Gastrocnemius medialis (tissue), 4 donors: ENCODE measurements around the gene TINAGL1. TPM values are rescaled to one million over a fixed set of nuclear protein-coding genes. Genes with fewer than 3 reads are reported as not detected.

ENCODE experiments used
- ATAC-seq, 2 donors: fragments of 150-250 bp; one replicate each; pipeline ENCODE4 v1.9.1; 2016
- DNase-seq, 2 donors: peaks; one replicate each; pipeline ENCODE4 v3.0.0-alpha.2; 2019
- H3K27ac ChIP-seq, 4 donors: fragments of 200-600 bp; sonication (generic); 1 replicate in 1 of 4; 2 replicates in 3 of 4; pipeline ENCODE4 v1.5.1; 2016 to 2018; ENCODE audit warnings: mild to moderate bottlenecking in 2 of 4, moderate library complexity in 1 of 4
- H3K27me3 ChIP-seq, 3 donors: fragments of 200-600 bp; sonication (generic) in 2 of 3; 1 replicate in 1 of 3; 2 replicates in 2 of 3; pipeline versions ENCODE4 v1.5.1 to v1.6.0; 2016 to 2019; ENCODE audit warnings: mild to moderate bottlenecking in 1 of 3, moderate library complexity in 1 of 3
- H3K36me3 ChIP-seq, 2 donors: fragments of 200-600 bp; sonication (generic) in 1 of 2; one replicate each; pipeline ENCODE4 v1.5.1; 2017 to 2018
- H3K4me1 ChIP-seq, 2 donors: fragments of 200-600 bp; sonication (generic) in 1 of 2; one replicate each; pipeline ENCODE4 v1.5.1; 2016 to 2017; ENCODE audit warnings: mild to moderate bottlenecking in 2 of 2
- H3K4me3 ChIP-seq, 4 donors: fragments of 200-600 bp; sonication (generic) in 3 of 4; 1 replicate in 1 of 4; 2 replicates in 3 of 4; pipeline ENCODE4 v1.5.1; 2016 to 2019; ENCODE audit warnings: mild to moderate bottlenecking in 2 of 4
- H3K9me3 ChIP-seq, 3 donors: fragments of 200-600 bp; sonication (generic) in 2 of 3; 1 replicate in 1 of 3; 2 replicates in 2 of 3; pipeline ENCODE4 v1.5.1; 2016 to 2019
- CTCF ChIP-seq, 5 experiments: fragments of 450-650 bp in 3 of 5; fragments of 200-600 bp in 2 of 5; sonication (generic) in 2 of 5; IDR thresholded peaks in 4 of 5; conservative IDR thresholded peaks in 1 of 5; 1 replicate in 4 of 5; 2 replicates in 1 of 5; pipeline ENCODE4 v1.5.1; 2016 to 2019; ENCODE audit warnings: antibody characterized with exemption in 5 of 5, mild to moderate bottlenecking in 3 of 5, moderate library complexity in 3 of 5
- POLR2A ChIP-seq, 2 donors: fragments of 450-650 bp; IDR thresholded peaks; one replicate each; pipeline ENCODE4 v1.6.1; 2017; ENCODE audit warnings: antibody characterized with exemption in 2 of 2, mild to moderate bottlenecking in 2 of 2, moderate library complexity in 2 of 2
- in situ Hi-C, 4 donors: fragments of 200-750 bp; cut with MboI; loops; one replicate each; pipeline versions ENCODE4 v1.15.0 to v1.8.0; 2017; ENCODE audit warnings: low sequenced_read_pairs in 4 of 4
- intact Hi-C: fragments of 100-400 bp; cut with DNase I; formaldehyde crosslinking; loops from one replicate; pipeline ENCODE4 v1.15.1; 2023; ENCODE audit warnings: low total_unique reads
- total RNA-seq, 4 donors: library from RNA; depleted of rRNA; stranded (reverse); fragments of >200 nt; gene quantifications; one replicate each; pipeline versions ENCODE4 v1.1.0 to v1.2.3, GENCODE V29; 2016

The TINAGL1 gene
- total RNA-seq, 4 donors from 2014 or later = 50.3 to 120 (median 105) TPM

- TF ChIP-seq POLR2A (IDR thresholded peaks at IDR 0.05) (no peak), CTCF (IDR thresholded peaks at IDR 0.05 in 4 of 5, conservative IDR thresholded peaks at IDR 0.05 in 1 of 5) (no peak)
- no peaks in the 10 kb centered on the region for H3K36me3 ChIP-seq
- H3K27ac ChIP-seq = no peak overlapping the region
- ATAC-seq = no peak
- H3K4me1 ChIP-seq = no peaks in the 10 kb centered on the region
- H3K9me3 ChIP-seq = no peaks in the 10 kb centered on the region
- no peak overlapping the region for H3K4me3 ChIP-seq
- DNase-seq = no peak
- in situ Hi-C loops (loop anchor here in 3 of 4 donors (10.0 to 25.0 kb wide), 2 partner anchors 211 to 348 kb away; no protein-coding TSS in a partner anchor), intact Hi-C loops (no loop called here)
- H3K27me3 ChIP-seq = peaks cover 0 to 2% (median 0%) of the 10 kb centered on the region in 3 donors
Measured at GRCh38 chr1:31535561-31535960, 40.8 kb upstream of the TINAGL1 start.

GRCh38 chr1:31539329-31539728 is 37.0 kb upstream of the TINAGL1 start:
- H3K27ac ChIP-seq = no peak overlapping the region
- DNase-seq = no peak
- no peak overlapping the region for H3K4me3 ChIP-seq
- intact Hi-C loops = no loop called here
- no peak for ATAC-seq
- no peaks in the 10 kb centered on the region for H3K27me3 ChIP-seq
- TF ChIP-seq CTCF (IDR thresholded peaks at IDR 0.05 in 4 of 5, conservative IDR thresholded peaks at IDR 0.05 in 1 of 5) (no peak), POLR2A (IDR thresholded peaks at IDR 0.05) (no peak)
- in situ Hi-C loops = loop anchor here in 3 of 4 donors (10.0 to 25.0 kb wide), 2 partner anchors 215 to 352 kb away; no protein-coding TSS in a partner anchor
- H3K36me3 ChIP-seq = no peaks in the 10 kb centered on the region
- H3K4me1 ChIP-seq = no peaks in the 10 kb centered on the region
- H3K9me3 ChIP-seq = no peaks in the 10 kb centered on the region

GRCh38 chr1:31541194-31541593 is 35.1 kb upstream of the TINAGL1 start:
- DNase-seq = no peak
- no peak for ATAC-seq
- Histone ChIP-seq H3K27ac (no peak overlapping the region), H3K9me3 (no peaks in the 10 kb centered on the region), H3K27me3 (no peaks in the 10 kb centered on the region), H3K4me1 (no peaks in the 10 kb centered on the region), H3K36me3 (no peaks in the 10 kb centered on the region), H3K4me3 (no peak overlapping the region)
- TF ChIP-seq CTCF (IDR thresholded peaks at IDR 0.05 in 4 of 5, conservative IDR thresholded peaks at IDR 0.05 in 1 of 5) (no peak), POLR2A (IDR thresholded peaks at IDR 0.05) (no peak)
- in situ Hi-C loops = loop anchor here (10.0 to 25.0 kb wide), 2 partner anchors 354 to 356 kb away; no protein-coding TSS in a partner anchor
- intact Hi-C loops = no loop called here

- intact Hi-C loops = loop anchor here (5.0 kb wide), 1 partner anchor 84 kb away; no protein-coding TSS in a partner anchor
- Histone ChIP-seq H3K36me3 (no peaks in the 10 kb centered on the region), H3K4me1 (peaks cover 14 to 16% of the 10 kb centered on the region in 2 donors), H3K4me3 (no peak overlapping the region), H3K27me3 (no peaks in the 10 kb centered on the region), H3K27ac (no peak overlapping the region), H3K9me3 (no peaks in the 10 kb centered on the region)
- DNase-seq (no peak), ATAC-seq (no peak)
- in situ Hi-C loops = loop anchor here (10.0 to 25.0 kb wide), 2 partner anchors 359 to 361 kb away; no protein-coding TSS in a partner anchor
- TF ChIP-seq CTCF (IDR thresholded peaks at IDR 0.05 in 4 of 5, conservative IDR thresholded peaks at IDR 0.05 in 1 of 5) (no peak), POLR2A (IDR thresholded peaks at IDR 0.05) (no peak)
Measured at GRCh38 chr1:31545927-31546540, 30.3 kb upstream of the TINAGL1 start.
